Measurements from ENCODE around the gene CATSPERE.

DNA sequence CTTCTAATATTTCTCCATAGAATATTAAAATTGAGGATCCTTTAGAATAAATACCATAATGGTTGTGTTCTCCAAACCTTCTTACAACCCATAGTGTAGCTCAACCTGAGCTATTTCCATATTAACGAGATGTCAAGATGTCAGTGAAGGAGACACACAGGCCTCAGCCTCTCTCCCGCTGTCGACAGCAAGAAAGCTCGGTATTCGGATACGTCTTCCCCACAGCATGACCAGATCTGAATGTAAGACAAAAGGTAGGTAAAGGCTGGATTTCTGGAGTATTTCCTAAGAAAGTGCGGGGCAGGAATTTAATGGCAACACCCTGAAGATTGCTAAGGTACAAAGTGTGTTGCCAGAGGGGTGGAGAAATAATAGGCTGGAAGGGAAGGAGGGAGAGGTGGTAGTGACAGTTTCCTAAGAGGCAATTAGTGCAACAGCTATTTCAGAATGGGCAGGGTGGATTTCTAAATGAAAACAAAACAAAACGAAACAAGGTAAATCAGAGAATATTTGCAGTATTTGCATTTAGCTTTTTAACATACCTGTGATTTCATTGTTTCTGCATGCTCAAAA is 11.1 kb upstream of the CATSPERE start:
- no peak for TF ChIP-seq KAT2A (conservative IDR thresholded peaks at IDR 0.05; ENCODE audit: control insufficient read depth, low read depth, low read length)
- TF ChIP-seq CEBPB (IDR thresholded peaks at IDR 0.05; ENCODE audit: borderline replicate concordance in 1 of 2, low read depth in 2 of 2, low read length in 2 of 2): no peak
- TF ChIP-seq EP300 (IDR thresholded peaks at IDR 0.05; ENCODE audit: borderline replicate concordance in 1 of 2, control insufficient read depth in 1 of 2, low read depth in 2 of 2, low read length in 2 of 2): no peak
- TF ChIP-seq, protein P1, sequence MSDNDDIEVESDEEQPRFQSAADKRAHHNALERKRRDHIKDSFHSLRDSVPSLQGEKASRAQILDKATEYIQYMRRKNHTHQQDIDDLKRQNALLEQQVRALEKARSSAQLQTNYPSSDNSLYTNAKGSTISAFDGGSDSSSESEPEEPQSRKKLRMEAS (IDR thresholded peaks at IDR 0.05; ENCODE audit: low read depth, low read length): no peak

Data from GM12878 (cell line).